ENCODE data around the gene BTN1A1.
A peak's percentile ranks its signal among the peaks of the same experiment; 100 is the strongest.

BTN1A1 gene

DNA sequence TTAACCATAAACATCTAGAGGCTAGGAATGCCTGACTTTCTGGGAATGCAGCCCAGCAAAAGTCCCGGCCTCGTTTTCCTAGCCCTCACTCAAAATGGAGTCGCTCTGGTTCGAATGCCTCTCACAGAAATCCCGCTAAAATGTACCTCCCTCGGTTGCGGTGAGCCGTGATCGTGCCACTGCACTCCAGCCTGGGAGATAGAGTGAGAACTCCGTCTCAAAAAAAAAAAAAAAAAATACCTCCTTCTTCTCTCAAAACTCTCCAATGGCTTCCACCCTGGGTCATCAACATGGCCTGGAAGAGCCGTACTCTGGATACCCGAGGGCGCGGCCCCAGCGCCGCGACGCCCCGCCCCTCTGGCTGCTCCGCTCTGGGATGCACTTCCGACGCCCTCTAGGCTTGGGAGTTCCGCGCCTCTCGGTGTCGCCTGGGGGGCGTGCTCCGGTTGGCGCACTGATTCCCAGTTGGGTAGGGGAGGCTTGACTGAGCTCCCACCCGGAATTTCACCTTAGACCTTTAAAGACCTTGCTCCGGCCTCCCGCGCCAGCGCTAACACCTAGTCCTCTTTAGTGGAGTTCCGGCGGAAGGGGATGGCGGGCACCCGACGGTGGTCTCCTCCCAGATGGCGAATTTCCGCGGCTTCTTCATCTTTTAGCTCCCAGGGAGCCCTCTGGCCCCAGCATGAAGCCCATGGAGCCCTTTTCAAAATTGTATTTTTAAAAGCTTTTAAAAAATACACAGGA lies 50.3 kb downstream of the BTN1A1 start:
- H3K4me1 ChIP-seq (ENCODE audit: control insufficient read depth in 2 of 2, insufficient read depth in 1 of 2, low read depth in 1 of 2, low read length in 2 of 2), result no peaks in the 10 kb centered on the region

DNA sequence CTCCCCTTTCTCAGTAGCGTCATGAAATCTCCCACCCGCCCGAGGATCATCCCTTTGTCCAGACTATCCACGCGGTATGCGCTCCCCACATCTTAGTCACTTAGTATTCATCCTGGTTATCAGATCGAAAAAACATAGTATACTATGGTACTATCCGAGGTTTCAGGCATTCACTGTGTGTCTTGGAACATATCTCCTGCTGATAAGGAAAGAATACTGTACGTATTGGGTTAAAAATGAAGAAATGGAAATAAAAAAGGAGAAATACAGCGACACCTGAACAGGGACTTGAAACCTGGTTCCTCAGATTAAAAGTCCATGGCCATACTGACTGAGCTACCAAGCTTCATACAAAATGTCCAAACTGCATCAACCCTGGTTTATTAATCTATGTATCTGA lies 52.1 kb downstream of the BTN1A1 start:
- Histone ChIP-seq H2BK12ac (ENCODE audit: low read length) (no peak overlapping the region), H3K23ac (ENCODE audit: low read depth, low read length, poor library complexity) (no peak overlapping the region), H3K4me2 (ENCODE audit: insufficient read depth, low read length, poor library complexity, severe bottlenecking) (no peak overlapping the region)

More for the DNA sequence above, 50.3 kb downstream of the BTN1A1 start:
- Histone ChIP-seq H3K14ac (ENCODE audit: low read length) (no peak overlapping the region), H3K27ac (replicated peaks; ENCODE audit: low read length) (peak overlapping the region; percentile 82), H3K4me3 (ENCODE audit: low read length in 2 of 2) (peak overlapping the region; percentile 32 to 84), H2BK12ac (ENCODE audit: low read length) (no peak overlapping the region), H3K27me3 (ENCODE audit: control insufficient read depth in 3 of 3, insufficient read depth in 3 of 3, low read depth in 1 of 3, low read length in 3 of 3) (no peaks in the 10 kb centered on the region), H3K18ac (ENCODE audit: low read length) (peak overlapping the region; percentile 88), H2BK120ac (ENCODE audit: low read depth, low read length) (no peak overlapping the region), H2BK15ac (ENCODE audit: low read length) (no peak overlapping the region), H2AK5ac (ENCODE audit: low read depth, low read length) (no peak overlapping the region), H3K9ac (ENCODE audit: low read depth, low read length, poor library complexity) (no peak overlapping the region), H3K4ac (ENCODE audit: low read length) (no peak overlapping the region), H3K9me3 (replicated peaks in 1 of 2; ENCODE audit: control insufficient read depth in 2 of 2, insufficient read depth in 1 of 2, low read depth in 1 of 2, low read length in 2 of 2) (no peaks in the 10 kb centered on the region), H3K36me3 (replicated peaks in 1 of 2; ENCODE audit: control insufficient read depth in 2 of 2, insufficient read depth in 2 of 2, low read length in 2 of 2) (peaks cover 4 to 14% of the 10 kb centered on the region in 2 donors), H2AFZ (ENCODE audit: low read length) (peak overlapping the region; percentile 84), H3K79me1 (ENCODE audit: low read depth, low read length) (no peaks in the 10 kb centered on the region), H3K4me2 (ENCODE audit: insufficient read depth, low read length, poor library complexity, severe bottlenecking) (peak overlapping the region; percentile 31), H2BK5ac (ENCODE audit: low read length) (peak overlapping the region; percentile 76), H3K23ac (ENCODE audit: low read depth, low read length, poor library complexity) (no peak overlapping the region), H4K8ac (ENCODE audit: low read depth, low read length) (no peak overlapping the region), H4K91ac (ENCODE audit: low read depth, low read length, poor library complexity) (no peak overlapping the region)
- no CpG with 5 or more reads among the region's 42 CpGs for WGBS, 2 donors (ENCODE audit: extremely low coverage in 2 of 2, insufficient read length in 2 of 2, insufficient replicate concordance in 1 of 2)
- peak; percentile 64 for DNase-seq (ENCODE audit: low spot score)

DNA sequence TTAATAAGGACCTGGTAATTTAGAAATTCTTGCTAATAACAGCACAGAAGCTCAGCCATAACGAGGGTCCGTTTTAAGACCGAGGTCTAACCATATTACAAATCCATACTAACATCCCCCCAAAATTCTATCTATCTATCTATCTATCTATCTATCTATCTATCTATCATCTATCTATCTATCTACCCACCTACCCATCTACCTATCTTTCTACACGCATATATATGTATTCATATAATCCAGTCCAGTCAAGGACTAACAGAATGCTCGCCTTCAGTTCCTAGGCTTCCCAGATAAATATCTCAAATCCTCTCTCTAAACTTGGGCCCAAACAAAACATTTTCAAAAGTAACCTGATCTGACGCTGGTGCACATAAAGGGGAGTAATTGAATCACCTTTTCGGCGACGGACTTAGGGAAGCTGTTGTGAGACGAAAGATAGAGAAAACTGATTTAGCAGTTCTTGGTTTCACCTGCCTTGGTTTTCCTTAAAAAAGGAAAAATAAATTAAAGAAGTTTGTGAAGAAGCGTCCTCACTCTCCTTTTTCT lies 52.6 kb downstream of the BTN1A1 start:
- H3K79me1 ChIP-seq (ENCODE audit: low read depth, low read length), result no peaks in the 10 kb centered on the region
- H3K36me3 ChIP-seq (replicated peaks in 1 of 2; ENCODE audit: control insufficient read depth in 2 of 2, insufficient read depth in 2 of 2, low read length in 2 of 2), result no peaks in the 10 kb centered on the region
- H2BK120ac ChIP-seq (ENCODE audit: low read depth, low read length), result no peak overlapping the region
- H3K9me3 ChIP-seq (replicated peaks in 1 of 2; ENCODE audit: control insufficient read depth in 2 of 2, insufficient read depth in 1 of 2, low read depth in 1 of 2, low read length in 2 of 2), result no peaks in the 10 kb centered on the region
- H3K14ac ChIP-seq (ENCODE audit: low read length), result no peak overlapping the region
- H3K9ac ChIP-seq (ENCODE audit: low read depth, low read length, poor library complexity), result no peak overlapping the region
- peaks cover 0 to 3% of the 10 kb centered on the region in 2 donors for H3K4me1 ChIP-seq (ENCODE audit: control insufficient read depth in 2 of 2, insufficient read depth in 1 of 2, low read depth in 1 of 2, low read length in 2 of 2)
- peak overlapping the region; percentile 82 for H2AFZ ChIP-seq (ENCODE audit: low read length)
- no peak overlapping the region for H4K8ac ChIP-seq (ENCODE audit: low read depth, low read length)
- no peak for DNase-seq (ENCODE audit: low spot score)
- peak overlapping the region; percentile 19 for H3K4me2 ChIP-seq (ENCODE audit: insufficient read depth, low read length, poor library complexity, severe bottlenecking)
- H2BK5ac ChIP-seq (ENCODE audit: low read length), result no peak overlapping the region
- H3K4me3 ChIP-seq (ENCODE audit: low read length in 2 of 2), result peak overlapping the region; percentile 54 to 83
- no peak overlapping the region for H4K91ac ChIP-seq (ENCODE audit: low read depth, low read length, poor library complexity)
- no peak overlapping the region for H3K27ac ChIP-seq (replicated peaks; ENCODE audit: low read length)
- H3K4ac ChIP-seq (ENCODE audit: low read length), result no peak overlapping the region
- no peaks in the 10 kb centered on the region for H3K27me3 ChIP-seq (ENCODE audit: control insufficient read depth in 3 of 3, insufficient read depth in 3 of 3, low read depth in 1 of 3, low read length in 3 of 3)
- WGBS, 2 donors (ENCODE audit: extremely low coverage in 2 of 2, insufficient read length in 2 of 2, insufficient replicate concordance in 1 of 2), result 100% methylated on average over 1 of the region's 11 CpGs; no CpG with 5 or more reads in 1 of the 2 donors
- H2AK5ac ChIP-seq (ENCODE audit: low read depth, low read length), result no peak overlapping the region
- H2BK12ac ChIP-seq (ENCODE audit: low read length), result no peak overlapping the region
- H3K23ac ChIP-seq (ENCODE audit: low read depth, low read length, poor library complexity), result no peak overlapping the region
- no peak overlapping the region for H3K18ac ChIP-seq (ENCODE audit: low read length)
- H2BK15ac ChIP-seq (ENCODE audit: low read length), result no peak overlapping the region

More for the DNA sequence above, 52.1 kb downstream of the BTN1A1 start:
- H2BK120ac ChIP-seq (ENCODE audit: low read depth, low read length), result no peak overlapping the region
- H2BK15ac ChIP-seq (ENCODE audit: low read length), result no peak overlapping the region
- no peaks in the 10 kb centered on the region for H3K36me3 ChIP-seq (replicated peaks in 1 of 2; ENCODE audit: control insufficient read depth in 2 of 2, insufficient read depth in 2 of 2, low read length in 2 of 2)
- H3K79me1 ChIP-seq (ENCODE audit: low read depth, low read length), result no peaks in the 10 kb centered on the region
- H3K18ac ChIP-seq (ENCODE audit: low read length), result no peak overlapping the region
- no peak overlapping the region for H2AFZ ChIP-seq (ENCODE audit: low read length)
- H3K9ac ChIP-seq (ENCODE audit: low read depth, low read length, poor library complexity), result no peak overlapping the region
- H2BK5ac ChIP-seq (ENCODE audit: low read length), result no peak overlapping the region
- no peak overlapping the region for H4K8ac ChIP-seq (ENCODE audit: low read depth, low read length)
- no peak overlapping the region for H4K91ac ChIP-seq (ENCODE audit: low read depth, low read length, poor library complexity)
- H3K4me3 ChIP-seq (ENCODE audit: low read length in 2 of 2), result no peak overlapping the region
- H3K4ac ChIP-seq (ENCODE audit: low read length), result no peak overlapping the region
- H3K9me3 ChIP-seq (replicated peaks in 1 of 2; ENCODE audit: control insufficient read depth in 2 of 2, insufficient read depth in 1 of 2, low read depth in 1 of 2, low read length in 2 of 2), result no peaks in the 10 kb centered on the region
- H3K27me3 ChIP-seq (ENCODE audit: control insufficient read depth in 3 of 3, insufficient read depth in 3 of 3, low read depth in 1 of 3, low read length in 3 of 3), result no peaks in the 10 kb centered on the region
- no peak for DNase-seq (ENCODE audit: low spot score)
- no CpG with 5 or more reads among the region's 10 CpGs for WGBS, 2 donors (ENCODE audit: extremely low coverage in 2 of 2, insufficient read length in 2 of 2, insufficient replicate concordance in 1 of 2)
- H3K27ac ChIP-seq (replicated peaks; ENCODE audit: low read length), result no peak overlapping the region
- H3K4me1 ChIP-seq (ENCODE audit: control insufficient read depth in 2 of 2, insufficient read depth in 1 of 2, low read depth in 1 of 2, low read length in 2 of 2), result peaks cover 0 to 3% of the 10 kb centered on the region in 2 donors
- no peak overlapping the region for H2AK5ac ChIP-seq (ENCODE audit: low read depth, low read length)
- no peak overlapping the region for H3K14ac ChIP-seq (ENCODE audit: low read length)

DNA sequence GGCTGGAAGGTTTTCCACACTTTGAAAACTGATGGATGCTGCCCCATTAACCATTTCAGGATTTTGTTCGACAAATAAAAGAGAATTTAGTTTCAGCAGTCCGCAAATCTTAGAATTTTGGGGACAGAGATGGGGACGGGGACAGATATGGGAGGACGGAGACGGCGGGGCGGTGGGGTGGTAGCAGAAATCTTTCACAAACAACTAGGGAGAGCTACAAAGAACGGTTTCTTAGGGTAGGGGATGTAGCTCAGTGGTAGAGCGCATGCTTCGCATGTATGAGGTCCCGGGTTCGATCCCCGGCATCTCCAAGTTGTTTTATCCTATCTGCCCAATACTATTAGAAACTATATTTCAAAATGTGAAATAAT lies 53.1 kb downstream of the BTN1A1 start:
- Histone ChIP-seq H2BK15ac (ENCODE audit: low read length) (no peak overlapping the region), H4K8ac (ENCODE audit: low read depth, low read length) (no peak overlapping the region), H3K4me3 (ENCODE audit: low read length in 2 of 2) (peak overlapping the region; percentile 54 to 83), H3K14ac (ENCODE audit: low read length) (no peak overlapping the region), H3K27ac (replicated peaks; ENCODE audit: low read length) (no peak overlapping the region), H4K91ac (ENCODE audit: low read depth, low read length, poor library complexity) (no peak overlapping the region), H2AFZ (ENCODE audit: low read length) (peak overlapping the region; percentile 85), H3K18ac (ENCODE audit: low read length) (no peak overlapping the region), H3K4ac (ENCODE audit: low read length) (no peak overlapping the region), H3K79me1 (ENCODE audit: low read depth, low read length) (no peaks in the 10 kb centered on the region), H3K9ac (ENCODE audit: low read depth, low read length, poor library complexity) (no peak overlapping the region), H2BK12ac (ENCODE audit: low read length) (no peak overlapping the region), H2AK5ac (ENCODE audit: low read depth, low read length) (no peak overlapping the region), H3K23ac (ENCODE audit: low read depth, low read length, poor library complexity) (no peak overlapping the region), H3K9me3 (replicated peaks in 1 of 2; ENCODE audit: control insufficient read depth in 2 of 2, insufficient read depth in 1 of 2, low read depth in 1 of 2, low read length in 2 of 2) (no peaks in the 10 kb centered on the region), H2BK5ac (ENCODE audit: low read length) (no peak overlapping the region), H3K4me2 (ENCODE audit: insufficient read depth, low read length, poor library complexity, severe bottlenecking) (peak overlapping the region; percentile 19), H2BK120ac (ENCODE audit: low read depth, low read length) (no peak overlapping the region), H3K4me1 (ENCODE audit: control insufficient read depth in 2 of 2, insufficient read depth in 1 of 2, low read depth in 1 of 2, low read length in 2 of 2) (peaks cover 0 to 3% of the 10 kb centered on the region in 2 donors), H3K36me3 (replicated peaks in 1 of 2; ENCODE audit: control insufficient read depth in 2 of 2, insufficient read depth in 2 of 2, low read length in 2 of 2) (no peaks in the 10 kb centered on the region), H3K27me3 (ENCODE audit: control insufficient read depth in 3 of 3, insufficient read depth in 3 of 3, low read depth in 1 of 3, low read length in 3 of 3) (no peaks in the 10 kb centered on the region)
- WGBS, 2 donors (ENCODE audit: extremely low coverage in 2 of 2, insufficient read length in 2 of 2, insufficient replicate concordance in 1 of 2), result no CpG with 5 or more reads among the region's 13 CpGs
- peak; percentile 73 for DNase-seq (ENCODE audit: low spot score)
